NCI-H2107 (cell line): ENCODE results near the gene ENOX1.
A peak's percentile ranks its signal among the peaks of the same experiment; 100 is the strongest.

Source experiments
- DNase-seq: peaks from one replicate; lab custom pipeline; 2025; lab: John Stamatoyannopoulos, UW

Gene ENOX1

DNA sequence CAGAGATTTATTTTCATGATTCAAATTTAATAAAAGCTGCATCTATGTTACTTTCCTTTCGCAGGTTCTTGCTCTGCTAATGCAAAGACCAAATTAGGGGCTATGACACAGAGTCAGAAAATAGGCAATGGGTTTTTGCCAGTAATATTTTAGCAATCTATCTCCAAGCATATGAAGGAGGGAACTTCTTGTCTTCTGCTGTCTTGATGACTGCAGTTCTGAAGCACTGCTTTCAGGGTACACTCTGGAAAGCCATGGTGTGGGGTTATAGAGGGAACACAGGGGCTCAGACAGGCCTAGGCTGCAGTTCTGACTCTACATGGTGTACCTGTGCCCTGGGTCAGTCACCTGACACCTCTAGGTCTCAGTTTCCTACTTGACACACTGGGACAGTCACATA lies 500.0 kb downstream of the ENOX1 start:
- no peak for DNase-seq

DNA sequence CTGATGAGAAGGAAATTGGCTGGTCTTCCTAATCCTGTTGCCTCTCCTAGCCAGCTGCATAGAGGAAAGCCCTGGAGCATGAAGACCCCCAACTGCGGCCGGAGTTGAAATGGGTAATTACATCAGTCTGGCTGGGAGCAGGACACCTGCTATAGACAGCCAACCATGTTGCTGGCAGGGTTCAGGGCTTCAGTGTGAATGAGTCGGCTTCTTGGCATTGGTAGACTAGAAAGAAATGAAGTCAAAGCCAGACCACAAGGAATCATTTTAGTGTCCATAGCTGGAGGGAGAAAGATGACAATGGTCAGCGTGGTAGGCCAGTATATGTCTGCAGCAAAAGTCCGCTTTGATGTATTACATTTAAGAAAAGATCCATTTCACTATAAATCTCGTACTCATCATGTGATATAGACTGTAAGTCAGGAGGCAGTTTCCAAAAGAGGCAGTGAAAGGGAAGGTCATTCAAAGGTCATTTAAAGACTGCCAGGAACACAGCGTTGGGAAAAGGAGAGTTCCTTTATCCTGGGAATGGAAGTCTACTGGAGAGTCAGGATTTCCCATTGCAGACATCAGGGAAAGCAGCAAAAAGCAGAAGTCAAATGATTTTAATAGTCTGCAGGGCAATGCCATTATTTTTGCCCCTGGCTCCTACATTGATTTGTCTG lies 500.7 kb downstream of the ENOX1 start:
- DNase-seq: peak; percentile 35

DNA sequence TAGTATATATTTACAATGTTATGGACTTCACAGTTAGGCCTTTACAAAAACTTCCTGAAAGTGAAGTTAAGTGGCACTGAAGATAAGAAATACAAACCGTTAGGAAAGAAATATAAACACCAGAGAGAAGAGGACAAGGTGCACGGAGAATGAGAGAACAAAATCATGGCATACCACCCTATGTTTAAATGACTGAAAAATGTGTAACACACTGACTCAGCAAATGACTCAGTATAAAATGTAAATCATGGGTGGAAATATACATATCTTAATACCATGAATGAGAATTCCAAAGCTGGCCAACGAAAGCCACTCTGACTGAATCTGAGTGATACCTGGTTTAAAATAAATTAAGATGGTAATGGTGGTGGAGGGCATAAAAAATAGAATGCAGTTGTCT lies 502.6 kb downstream of the ENOX1 start:
- no peak for DNase-seq

DNA sequence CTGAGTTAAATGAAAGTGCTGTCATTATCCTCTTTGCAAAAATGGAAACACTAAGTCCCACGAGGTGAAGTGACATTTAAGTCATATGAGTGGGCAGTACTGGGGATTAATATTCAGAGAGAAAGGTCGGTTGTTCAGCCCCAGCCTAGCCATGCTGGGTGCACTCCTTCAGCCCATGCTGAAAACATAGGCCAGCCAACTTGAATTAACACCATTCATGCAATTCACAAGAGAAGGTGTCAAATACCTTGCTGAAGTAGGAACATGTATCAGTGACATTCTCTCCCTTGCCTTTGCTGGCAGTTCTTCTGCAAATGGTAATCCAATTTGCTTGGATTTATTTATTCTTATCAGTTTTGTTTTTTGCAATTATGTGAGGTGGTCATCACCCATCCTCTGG lies 507.1 kb downstream of the ENOX1 start:
- no peak for DNase-seq

DNA sequence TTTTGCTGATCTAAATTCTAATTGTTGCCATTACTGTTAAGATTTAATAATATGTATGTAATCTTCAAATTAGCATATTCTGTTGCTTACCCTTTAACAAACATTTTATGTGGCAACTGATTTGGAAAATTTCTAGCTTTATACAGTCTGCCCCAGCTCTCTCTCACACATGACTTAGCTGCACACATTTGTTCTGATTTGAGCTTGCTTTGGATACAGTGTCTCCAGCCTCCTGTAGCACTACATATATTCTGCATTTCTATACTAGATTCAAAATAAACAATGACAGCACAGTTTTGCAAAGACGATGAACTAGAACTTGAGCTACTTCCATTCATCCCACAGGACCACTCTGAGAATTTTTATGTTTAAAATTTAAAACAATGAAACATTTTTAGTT lies 508.6 kb downstream of the ENOX1 start:
- no peak for DNase-seq

DNA sequence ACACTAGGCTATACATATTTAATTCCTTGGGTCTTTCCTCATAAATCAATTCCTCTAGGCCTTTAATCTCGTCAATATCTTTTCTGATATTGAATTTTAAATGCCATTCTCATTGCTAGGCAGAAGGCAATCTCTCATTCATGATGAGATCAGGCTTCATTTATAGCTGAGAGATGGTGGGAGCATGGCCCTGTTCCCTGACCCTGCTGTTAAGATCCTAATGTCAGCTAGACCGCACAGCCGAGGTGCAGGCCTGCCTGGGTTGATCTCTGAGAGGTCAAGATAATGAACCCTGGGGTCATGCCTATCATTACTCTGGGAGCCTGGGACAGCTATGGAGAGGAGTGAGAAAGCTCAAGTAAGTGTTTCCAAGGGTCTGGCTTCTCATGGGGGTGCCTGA lies 509.6 kb downstream of the ENOX1 start:
- DNase-seq: no peak

DNA sequence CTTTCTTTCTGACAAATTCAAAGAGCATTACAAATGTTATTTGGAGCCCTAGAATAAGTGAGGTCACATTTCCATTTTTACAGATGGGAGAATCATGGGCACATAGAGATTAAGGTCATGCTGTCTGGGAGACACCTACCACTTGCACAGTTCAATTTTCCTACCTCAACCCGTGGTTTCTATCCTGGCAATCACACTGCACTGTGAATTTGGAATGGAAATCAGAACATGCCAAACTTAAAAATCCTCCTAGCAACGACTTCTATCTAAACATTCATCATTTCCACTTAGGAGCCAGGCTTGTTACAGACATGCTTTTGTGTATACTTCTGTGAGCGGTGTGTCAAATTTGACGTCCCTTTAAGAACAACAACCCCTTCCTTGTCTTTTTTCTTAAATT lies 511.9 kb downstream of the ENOX1 start:
- no peak for DNase-seq

DNA sequence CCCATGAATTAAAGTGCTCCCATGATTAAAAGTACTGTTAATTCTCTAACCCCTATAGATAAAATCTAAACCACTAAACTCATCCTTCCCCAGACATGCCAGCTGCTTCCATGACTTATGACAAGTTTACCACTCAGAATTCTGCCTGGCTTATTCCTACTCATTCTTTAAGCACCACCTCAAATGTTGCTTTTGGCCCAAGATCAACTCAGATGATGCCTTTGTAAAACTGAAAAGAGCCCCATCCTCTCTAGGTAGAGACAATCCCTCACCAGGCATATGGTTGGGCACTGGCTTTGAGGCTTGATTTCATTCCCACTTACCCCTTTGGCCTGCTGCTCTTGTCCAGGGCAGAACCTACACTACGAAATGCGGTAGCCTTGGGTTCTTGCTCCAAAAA lies 513.4 kb downstream of the ENOX1 start:
- no peak for DNase-seq

DNA sequence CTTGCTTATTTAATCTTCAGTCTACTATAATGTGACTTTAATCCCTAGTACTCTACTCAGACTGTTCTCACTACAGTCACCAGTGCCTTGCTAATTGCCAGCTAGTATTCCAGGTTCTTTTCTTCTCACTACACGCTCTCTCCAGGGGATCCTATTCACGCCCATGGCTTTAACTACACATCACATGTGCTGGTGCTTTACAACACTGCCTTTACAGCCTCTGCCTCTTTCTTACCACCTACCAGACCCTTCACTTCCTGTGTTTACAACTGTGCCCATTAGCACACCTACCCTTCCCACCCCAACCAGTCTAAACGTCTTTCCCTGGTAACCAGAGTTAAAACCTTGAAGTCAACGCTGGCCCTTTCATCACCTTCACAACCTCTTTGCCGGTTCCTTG lies 513.9 kb downstream of the ENOX1 start:
- DNase-seq: no peak

DNA sequence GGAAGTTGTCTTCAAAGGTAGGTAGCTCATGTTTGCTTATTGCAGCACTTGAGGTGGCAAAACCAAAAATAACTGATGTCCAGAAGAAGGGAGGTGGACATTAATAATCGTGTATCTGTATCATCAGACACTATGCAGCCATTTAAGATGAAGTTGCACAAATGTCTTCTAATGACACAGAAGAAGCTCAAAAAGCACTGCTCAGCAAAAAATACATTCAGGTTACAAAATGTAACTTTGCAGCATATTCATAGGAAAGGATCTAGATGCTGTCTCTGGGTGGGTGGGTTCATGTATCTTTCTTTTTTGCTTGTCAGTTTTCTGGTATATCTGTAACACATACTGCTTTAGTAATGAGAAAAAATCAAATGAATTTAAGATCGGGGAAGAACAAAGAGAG lies 515.6 kb downstream of the ENOX1 start:
- no peak for DNase-seq

DNA sequence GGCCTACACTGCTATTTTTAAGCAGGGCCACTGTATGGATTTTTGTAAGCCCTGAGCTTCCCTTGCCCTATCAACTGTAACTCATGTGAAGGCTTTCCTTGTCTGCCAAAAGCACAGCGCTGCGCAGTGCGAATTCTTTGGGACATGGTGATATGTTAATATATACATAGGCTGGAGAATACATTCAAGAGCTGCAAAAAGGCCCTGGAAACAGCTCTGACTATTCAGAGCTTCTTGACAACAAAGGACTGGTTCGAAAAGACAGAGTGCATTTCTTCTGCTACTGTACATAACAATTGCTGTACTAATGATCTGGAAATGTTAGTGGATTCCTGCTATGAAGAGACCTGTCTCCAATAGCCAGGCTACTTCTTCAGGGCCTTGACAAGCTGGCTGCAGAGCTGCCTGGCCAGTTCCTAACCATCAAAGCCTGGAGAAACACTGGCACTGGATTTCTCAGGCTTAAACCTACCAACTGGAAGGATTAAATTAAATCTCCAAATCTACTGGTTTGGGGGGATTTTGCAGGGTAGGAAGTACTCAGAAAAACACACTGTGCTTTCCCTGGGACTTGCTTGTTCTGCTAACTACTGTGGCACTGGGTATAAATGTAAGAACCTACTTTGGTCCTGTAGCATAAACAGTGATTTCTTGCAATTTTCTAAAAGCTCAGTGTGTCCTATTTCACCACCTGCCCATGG lies 516.5 kb downstream of the ENOX1 start:
- no peak for DNase-seq

DNA sequence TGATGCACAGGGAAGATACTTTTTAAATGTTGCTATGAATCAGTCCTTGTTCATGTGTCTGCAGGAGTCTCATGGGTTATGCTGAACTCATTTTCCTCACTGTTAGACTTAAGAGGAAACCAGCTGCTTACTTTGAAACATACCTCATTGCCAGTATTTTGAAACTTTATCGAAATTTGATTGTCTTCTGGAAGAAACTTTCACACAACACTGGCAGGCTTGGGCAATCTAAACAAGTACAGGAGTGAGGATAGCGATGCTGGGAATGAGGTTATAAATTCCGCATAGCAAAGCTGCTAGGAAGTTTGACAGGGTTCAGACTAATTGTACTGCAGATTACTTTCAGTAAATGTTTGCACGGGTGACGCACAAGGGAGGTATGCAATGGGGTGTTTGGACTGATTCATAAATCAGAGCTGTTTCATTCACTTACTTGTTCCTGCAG lies 517.7 kb downstream of the ENOX1 start:
- DNase-seq: no peak

DNA sequence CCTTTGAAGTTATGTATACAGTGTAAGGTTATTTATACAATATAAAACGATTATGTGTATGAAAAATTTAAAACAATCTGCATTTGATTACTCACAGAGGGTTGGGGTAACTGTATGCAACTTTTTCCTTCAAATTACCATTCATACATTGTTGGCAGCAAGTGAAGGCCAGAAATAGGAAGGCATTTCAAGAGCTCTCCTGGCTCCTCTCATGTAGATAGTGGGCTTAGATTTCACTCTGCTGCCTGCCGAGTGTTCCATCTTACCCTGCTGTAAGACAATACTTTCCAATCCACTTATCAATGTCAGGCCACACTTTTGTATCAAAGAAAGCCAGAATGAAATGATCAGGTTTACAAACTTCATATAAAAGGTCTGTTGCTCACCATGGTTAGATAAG lies 518.1 kb downstream of the ENOX1 start:
- DNase-seq: peak; percentile 17

DNA sequence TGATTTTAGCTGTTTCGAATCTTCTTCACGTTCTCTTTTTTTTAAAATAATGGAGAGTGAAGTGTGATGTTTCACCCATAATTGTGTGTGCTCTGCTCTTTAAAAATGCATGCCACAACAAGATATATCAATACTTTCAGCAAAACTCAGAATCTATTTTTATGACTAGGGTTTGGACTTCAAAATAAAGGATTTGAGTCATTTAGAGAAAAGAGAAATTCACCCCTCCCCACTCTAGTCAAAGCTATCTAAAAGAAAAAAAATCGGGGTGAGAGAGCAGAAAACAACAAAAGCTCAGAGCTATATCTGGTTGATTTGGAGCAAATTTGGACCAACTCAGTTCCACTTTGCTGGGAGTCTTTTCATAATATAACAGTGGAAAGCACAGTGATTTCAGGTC lies 518.9 kb downstream of the ENOX1 start:
- DNase-seq: no peak

DNA sequence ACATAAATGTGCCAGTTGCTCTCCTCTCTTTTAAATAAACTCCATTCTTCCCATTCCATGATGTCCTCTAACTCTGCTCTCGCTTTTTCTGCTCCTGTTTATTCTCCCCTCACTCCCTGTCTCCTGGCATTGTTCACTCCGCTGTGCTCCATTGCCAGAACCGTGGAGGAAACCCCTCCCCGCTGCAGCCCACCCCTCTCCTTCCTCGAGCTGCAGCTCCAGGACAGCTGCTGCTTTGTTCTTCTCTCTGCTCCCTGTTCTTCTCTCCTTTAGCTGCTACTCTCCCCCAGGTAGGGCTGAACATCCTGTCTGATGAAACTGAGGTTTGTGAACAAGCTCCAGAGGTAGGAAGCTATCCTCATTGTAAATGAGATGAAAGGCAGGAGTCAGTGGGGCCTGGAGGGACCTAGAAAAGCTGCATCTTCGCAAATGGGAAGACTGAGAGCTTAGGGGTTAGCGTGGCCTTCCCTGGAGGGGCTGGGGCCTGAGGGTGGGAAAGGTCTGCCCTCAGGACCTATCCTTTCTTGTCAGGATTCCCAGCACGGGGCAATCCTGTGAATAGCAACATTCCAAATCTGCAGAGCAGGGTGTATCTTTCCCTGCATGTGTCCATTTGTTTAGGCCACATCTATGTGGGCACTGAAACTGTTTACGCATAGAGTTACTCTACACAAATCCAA lies 519.7 kb downstream of the ENOX1 start:
- no peak for DNase-seq

DNA sequence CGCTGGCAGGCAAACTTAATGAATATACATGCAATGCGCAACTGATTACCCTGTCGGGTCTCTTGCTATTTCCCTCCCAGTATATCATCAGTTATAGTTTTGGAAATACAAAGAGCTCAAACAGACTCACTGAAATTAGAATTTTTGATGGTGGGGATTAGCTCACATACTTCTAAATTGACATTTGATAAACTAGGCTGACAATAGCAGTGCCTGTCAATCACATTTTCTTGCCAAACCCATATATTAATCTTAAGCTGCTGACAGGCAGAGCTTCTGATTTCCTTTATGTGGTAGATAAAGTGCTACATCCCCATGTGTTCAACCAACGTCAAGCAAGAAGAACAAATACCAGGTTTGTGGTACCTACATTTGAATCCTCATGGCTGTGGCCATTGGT lies 521.7 kb downstream of the ENOX1 start:
- no peak for DNase-seq

DNA sequence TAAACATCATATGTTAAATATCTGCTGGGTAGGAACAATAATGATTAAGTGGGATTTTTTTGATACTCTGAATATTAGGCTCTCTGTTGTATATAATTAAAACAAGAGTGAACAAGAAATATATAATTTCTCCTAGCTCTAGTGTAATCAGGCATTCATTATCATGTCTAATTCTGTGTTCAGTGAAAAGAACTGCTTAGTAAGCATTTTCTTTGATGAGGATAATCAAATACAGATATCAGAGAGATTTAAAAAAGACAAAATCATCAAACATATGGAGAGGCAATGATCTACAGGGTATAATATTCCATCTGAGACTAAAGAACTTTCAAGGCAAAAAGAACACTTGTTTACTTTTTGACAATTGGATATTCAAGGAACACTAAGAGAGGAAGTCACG lies 522.3 kb downstream of the ENOX1 start:
- DNase-seq: no peak

DNA sequence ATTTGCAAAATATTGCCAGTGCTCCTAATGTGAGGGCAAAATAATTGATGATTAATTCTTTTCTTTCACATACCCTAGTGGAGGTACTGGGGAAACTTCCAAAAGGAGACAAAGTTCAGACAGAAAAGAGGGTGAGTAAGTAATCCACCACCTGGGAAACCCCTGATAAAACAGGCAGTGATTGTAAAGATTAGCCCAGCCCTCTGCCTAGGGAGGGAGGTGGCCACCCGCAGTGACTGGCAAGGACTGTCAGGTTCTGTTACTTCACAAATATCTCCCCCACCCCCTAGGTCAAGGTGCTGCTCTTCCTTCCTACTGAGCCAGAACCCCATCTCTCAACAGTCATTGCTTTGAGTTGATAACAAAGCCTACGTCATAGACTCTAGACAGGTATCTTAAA lies 523.7 kb downstream of the ENOX1 start:
- no peak for DNase-seq

DNA sequence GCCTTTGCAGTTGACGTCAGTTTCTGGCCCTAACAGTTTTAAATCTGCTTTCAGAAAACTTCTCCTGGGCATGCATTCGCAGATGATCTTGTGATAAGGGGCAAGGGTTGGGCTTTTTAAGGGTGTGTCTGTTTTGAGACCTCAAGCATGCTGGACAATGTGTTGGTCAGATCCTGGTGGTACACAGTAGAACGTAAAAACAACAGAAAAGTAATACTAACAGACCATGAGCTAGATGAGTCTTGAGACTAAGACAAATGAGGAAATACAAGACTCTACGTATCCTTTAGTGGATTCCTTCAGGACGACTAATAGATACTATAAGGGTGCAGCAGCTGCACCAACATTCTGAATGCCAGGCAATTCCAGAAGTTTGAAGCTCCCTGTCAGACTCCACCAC lies 525.8 kb downstream of the ENOX1 start:
- DNase-seq: no peak

DNA sequence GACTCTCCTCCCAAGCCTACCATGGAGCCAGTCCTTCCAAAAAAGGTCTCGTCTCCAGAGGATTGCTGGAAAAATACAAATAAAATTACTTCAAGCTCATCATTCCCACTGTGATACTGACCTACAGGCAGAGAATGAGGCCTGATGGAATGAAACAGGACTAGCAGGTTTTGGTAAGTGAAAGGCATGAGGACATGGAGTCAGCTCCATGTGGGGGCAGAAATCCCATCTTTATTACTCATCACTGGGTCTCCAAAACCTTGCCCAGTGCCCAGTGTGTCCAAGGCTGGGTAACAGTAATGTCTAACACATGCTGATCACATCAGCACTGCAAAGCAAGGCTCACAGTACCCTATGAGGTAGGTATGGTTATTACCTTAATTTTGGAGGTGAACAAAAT lies 528.0 kb downstream of the ENOX1 start:
- no peak for DNase-seq

DNA sequence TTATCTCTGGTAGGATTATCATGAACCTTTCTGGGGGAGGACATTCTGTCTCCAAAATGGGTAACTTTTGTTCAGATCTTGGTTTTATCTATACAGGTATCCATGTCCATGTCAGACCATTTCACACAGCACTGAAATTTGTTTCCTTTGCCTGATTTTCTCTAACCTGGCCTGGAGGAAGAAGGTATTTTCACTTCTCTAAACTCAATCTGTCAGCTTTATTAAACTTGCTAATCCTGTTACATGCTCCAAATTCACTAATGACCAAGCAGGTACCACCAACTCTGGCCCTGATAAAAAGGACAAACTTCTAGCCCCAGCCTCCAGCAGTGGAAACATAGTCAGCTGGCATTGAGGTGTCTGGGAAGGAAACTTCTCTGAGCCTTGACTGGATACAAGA lies 529.0 kb downstream of the ENOX1 start:
- no peak for DNase-seq

DNA sequence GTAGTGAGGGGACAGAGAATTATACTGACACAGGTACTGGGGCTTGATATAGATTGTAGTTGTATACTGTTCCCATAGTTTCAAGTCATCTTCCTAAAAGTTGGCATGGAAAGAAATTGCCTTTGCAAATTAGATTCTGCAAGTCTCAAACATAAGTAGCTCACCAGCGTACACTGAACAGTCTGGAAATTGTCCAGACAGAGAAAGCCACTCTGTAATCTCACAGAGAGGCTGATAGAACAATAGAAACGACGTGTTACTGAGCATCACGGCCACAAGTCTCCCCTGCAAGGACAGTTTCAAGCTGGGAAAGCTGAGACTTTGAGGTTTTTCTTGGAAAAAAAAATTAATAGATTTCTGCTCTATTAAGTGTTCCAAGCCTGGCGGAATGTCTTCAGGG lies 534.8 kb downstream of the ENOX1 start:
- no peak for DNase-seq

DNA sequence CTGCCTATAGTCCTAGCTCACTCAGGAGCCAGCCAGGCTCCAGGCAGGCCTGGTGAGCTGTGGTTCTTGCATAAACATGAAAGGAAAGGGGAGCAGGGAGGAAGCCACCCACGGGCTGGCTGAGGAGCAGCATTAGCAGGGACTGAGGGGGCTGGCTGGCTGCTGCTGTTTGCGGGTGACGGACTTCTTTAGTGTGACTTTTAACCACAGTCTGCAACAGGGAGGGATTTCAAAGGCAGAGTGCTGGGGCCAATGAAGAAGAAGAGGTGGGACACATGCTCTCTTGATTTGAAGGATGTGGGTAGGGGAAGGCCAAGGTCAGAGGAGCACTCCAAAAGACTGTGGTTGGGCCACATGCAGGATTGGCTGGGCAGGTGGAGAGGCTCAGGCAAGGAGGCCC lies 540.4 kb downstream of the ENOX1 start:
- DNase-seq: no peak
